ENCODE results near the gene KRTAP5-3. TPM values are rescaled to one million over a fixed set of nuclear protein-coding genes. Genes with fewer than 3 reads are reported as not detected.
"Not testable (repeated sequence)": the region's sequence is repeated elsewhere in the genome, so short reads cannot be mapped to it uniquely, and the experiment has no call there.

Gene KRTAP5-3
- total and polyA plus RNA-seq, 2 of the 8 experiments (the other 6 are each of a cell fraction or from before 2014, with no cell fraction given) = not detected

DNA sequence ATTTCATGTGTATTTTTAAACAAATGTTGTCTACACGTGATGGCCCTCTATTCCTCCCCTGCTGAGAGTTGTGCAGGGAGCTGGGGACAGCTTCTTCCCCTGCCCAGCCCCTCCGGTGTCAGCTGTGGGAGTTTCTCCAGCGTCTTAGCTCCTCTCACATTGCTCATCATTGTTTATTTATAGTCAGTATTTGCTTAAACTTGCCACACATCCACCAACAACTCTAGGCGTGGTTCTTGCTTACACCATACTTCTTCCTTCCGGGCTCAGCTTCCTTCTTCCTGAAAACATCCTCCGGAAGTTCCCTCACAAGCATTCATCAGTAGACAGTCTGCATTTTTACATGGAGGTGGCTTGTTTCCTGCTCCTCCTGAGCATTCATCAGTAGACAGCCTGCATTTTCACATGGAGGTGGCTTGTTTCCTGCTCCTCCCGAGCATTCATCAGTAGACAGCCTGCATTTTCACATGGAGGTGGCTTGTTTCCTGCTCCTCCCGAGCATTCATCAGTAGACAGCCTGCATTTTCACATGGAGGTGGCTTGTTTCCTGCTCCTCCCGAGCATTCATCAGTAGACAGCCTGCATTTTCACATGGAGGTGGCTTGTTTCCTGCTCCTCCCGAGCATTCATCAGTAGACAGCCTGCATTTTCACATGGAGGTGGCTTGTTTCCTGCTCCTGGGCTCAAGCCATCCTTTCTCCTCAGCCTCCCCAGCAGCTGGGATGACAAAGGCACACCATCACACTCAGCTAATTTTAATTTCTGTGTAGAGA lies 18.9 kb downstream of the KRTAP5-3 start:
- H3K4me2 ChIP-seq (ENCODE audit: insufficient read depth in 1 of 2, low read depth in 2 of 2, low read length in 2 of 2); H2BK120ac ChIP-seq (replicated peaks; ENCODE audit: low read depth, low read length); H3K27ac ChIP-seq (ENCODE audit: low read depth, low read length); H2BK12ac ChIP-seq (ENCODE audit: low read depth, low read length); DNase-seq (ENCODE audit: low read depth in 1 of 2, low spot score in 2 of 2); H3K14ac ChIP-seq (ENCODE audit: insufficient read length); H3K27me3 ChIP-seq (replicated peaks in 1 of 4; ENCODE audit: control insufficient read depth in 3 of 4, extremely low read depth in 1 of 4, insufficient read depth in 3 of 4, low read length in 3 of 4); H3K9me3 ChIP-seq (ENCODE audit: insufficient read depth in 2 of 2, low read depth in 1 of 2, low read length in 1 of 2); H2BK15ac ChIP-seq (ENCODE audit: low read length); H3K9ac ChIP-seq (replicated peaks in 1 of 4; ENCODE audit: extremely low read depth in 1 of 4, low read depth in 3 of 4, low read length in 3 of 4); H3K4me1 ChIP-seq (replicated peaks in 1 of 4; ENCODE audit: control insufficient read depth in 3 of 4, insufficient read depth in 4 of 4, low read length in 3 of 4); POLR2A ChIA-PET (ENCODE audit: partially characterized antibody); FAIRE-seq; H3K79me1 ChIP-seq (ENCODE audit: low read depth, low read length); H3K79me2 ChIP-seq (ENCODE audit: control insufficient read depth in 1 of 2, insufficient read depth in 2 of 2, low read length in 2 of 2); H3K23ac ChIP-seq (ENCODE audit: insufficient read length); H2AFZ ChIP-seq (ENCODE audit: low read length); H2AK5ac ChIP-seq (ENCODE audit: low read depth, low read length); H4K91ac ChIP-seq (replicated peaks; ENCODE audit: insufficient read length, low read length); H3K23me2 ChIP-seq (ENCODE audit: low read depth, low read length); H3K36me3 ChIP-seq (ENCODE audit: control insufficient read depth in 2 of 4, insufficient read depth in 4 of 4, low read length in 3 of 4); H3K56ac ChIP-seq (replicated peaks; ENCODE audit: insufficient read length, low read depth, low read length); H4K8ac ChIP-seq (ENCODE audit: extremely low read depth, insufficient read depth, low read length); H4K20me1 ChIP-seq (replicated peaks in 1 of 2; ENCODE audit: control insufficient read depth in 1 of 2, insufficient read depth in 2 of 2, low read length in 2 of 2); H3K4ac ChIP-seq (replicated peaks; ENCODE audit: insufficient read length, low read depth, low read length); H3K18ac ChIP-seq (ENCODE audit: extremely low read depth, low read length); H3K4me3 ChIP-seq (ENCODE audit: extremely low read depth in 1 of 4, insufficient read depth in 2 of 4, low read depth in 3 of 4, low read length in 4 of 4); H2BK5ac ChIP-seq (ENCODE audit: low read depth, low read length); H2BK20ac ChIP-seq (ENCODE audit: low read length); H4K5ac ChIP-seq (ENCODE audit: insufficient read length, low read depth, low read length): not testable (repeated sequence)
- CTCF ChIA-PET (ENCODE audit: partially characterized antibody) = interaction anchor here (0.6 to 3.2 kb wide), 6 partner anchors 9 to 42 kb away, joined by 3 to 20 read pairs (median 5); no protein-coding TSS in a partner anchor
- 77% methylated on average over 7 of the region's 10 CpGs; no CpG with 5 or more reads in 1 of the 2 experiments for WGBS, 2 experiments (ENCODE audit: extremely low coverage in 1 of 2, insufficient coverage in 1 of 2, insufficient read length in 1 of 2, insufficient replicate concordance in 2 of 2, low coverage in 1 of 2, low lambda C conversion rate in 2 of 2, missing lambda C conversion rate in 1 of 2)

Data from H1 (cell line).